T-helper 2 cell (primary cell): ENCODE data around the gene GNA12.
"Not testable (repeated sequence)": the region's sequence is repeated elsewhere in the genome, so short reads cannot be mapped to it uniquely, and the experiment has no call there.

Experiments used
- DNase-seq, 5 experiments: peaks; one replicate each; pipeline versions ENCODE4 v3.0.0 to v3.0.0-alpha.2; 2012 to 2022

The GNA12 gene

DNA sequence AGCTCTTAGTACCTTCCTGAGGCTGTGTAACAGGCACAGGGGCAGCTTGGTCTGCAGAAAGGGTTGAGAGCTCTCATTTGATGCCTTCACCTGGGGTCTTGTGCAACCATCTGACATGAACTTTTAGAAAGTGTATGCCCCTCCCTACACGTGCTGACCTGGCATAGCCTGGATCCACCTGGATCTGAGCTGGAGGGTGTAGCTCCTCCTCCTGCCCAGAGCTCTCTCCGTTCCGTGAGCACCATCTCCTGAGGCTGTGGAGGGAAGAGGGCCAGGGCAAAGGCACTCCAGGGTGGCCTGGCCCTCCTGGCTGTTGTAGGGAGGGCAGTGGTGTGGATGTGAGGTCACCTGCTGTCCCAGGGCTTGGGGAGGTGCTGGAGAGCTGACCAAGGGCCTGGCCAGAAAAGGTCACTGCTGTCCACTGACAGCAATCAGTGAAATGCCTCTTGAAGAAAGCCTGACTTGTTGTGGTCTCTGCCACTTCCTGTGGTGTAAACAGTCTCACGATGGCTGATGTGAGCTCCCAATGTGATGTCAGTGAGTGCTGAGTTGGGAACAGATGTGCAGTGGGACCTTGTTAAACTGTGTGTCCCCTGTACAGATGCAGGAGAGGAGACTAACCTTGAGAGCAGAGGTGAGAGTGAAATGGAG is 133.1 kb downstream of the GNA12 start:
- DNase-seq: peak in 3 of 5 experiments; percentile 37 to 95 (median 57)

DNA sequence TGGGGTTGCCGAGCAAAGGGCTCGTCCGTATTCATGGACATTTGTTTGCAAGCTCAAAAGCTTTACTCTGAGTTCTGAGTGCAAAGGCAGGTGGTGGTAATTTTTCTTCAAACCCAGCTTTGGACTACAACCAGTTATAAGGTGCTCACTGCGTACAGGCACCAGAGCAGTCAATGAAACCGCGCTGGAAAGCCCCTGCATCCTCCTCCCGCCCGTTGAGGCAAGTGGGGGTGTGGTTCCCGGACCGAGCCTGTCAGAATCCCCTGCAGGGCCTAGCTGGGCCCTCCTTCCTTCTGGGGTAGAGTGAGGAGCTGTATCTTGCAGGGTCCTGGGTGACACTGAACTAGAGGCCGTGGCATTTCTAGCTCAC is 133.8 kb downstream of the GNA12 start:
- peak; percentile 45 to 91 (median 69) for DNase-seq

DNA sequence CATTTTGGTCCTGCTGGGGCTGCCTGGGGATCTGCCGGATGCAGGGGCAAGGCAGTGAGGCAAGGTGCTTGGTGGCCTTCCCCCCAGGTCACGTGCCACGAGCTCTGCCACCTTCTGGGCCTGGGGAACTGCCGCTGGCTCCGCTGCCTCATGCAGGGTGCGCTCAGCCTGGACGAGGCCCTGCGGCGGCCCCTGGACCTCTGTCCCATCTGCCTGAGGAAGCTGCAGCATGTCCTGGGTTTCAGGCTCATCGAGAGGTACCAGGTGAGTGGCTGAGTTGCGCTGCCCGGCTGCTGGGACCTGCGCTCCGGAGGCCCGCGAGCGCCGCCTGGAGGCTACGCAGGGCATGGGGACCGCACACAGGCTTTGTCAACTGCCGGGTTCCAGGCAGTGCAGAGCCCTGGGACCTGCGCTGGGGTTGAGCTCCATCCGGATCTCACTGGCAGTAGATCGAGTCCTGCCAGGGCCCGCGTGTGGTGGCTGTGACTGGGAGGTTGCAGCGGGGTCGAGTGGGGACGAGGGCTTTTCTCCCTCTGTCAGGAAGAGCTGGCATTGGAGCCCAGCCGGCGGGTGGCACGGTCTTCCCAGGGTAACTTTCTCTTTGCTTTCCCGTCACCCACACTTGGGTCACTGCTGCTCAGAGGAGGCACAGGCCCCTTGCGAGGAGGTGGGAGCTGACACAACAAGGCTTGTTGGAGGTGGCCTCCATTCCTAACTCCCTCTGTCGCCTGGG is 134.4 kb downstream of the GNA12 start:
- peak; percentile 61 to 93 (median 66) for DNase-seq

DNA sequence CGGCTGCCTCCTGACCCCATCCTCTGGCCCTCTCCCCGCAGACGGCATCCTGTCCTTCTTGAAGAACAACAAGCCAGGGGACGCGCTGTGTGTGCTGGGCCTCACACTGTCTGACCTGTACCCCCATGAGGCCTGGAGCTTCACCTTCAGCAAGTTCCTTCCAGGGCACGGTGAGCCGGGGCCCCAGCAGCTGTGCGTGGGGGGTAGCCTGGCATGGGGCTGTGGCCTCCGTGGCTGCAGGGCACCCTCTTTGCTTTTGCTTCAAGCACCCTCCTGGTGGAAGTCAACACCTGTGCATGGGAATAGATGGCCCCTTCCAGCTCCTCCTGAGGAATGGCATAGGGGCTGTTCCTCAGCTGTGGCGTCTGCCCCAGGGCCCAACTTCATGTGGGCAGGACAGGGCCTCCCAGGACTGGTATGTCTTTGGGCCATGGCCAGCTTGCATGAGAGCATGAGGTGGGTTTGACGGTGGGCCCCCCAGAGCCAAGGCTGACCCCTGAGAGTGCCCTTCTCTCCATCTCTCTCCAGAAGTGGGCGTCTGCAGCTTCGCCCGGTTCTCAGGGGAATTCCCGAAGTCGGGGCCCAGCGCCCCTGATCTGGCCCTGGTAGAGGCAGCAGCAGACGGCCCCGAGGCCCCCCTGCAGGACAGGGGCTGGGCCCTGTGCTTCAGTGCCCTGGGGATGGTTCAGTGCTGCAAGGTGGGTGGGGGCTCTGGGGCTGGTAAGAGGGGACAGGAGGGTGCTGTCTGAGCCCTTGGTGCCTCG is 135.4 kb downstream of the GNA12 start:
- no peak for DNase-seq

DNA sequence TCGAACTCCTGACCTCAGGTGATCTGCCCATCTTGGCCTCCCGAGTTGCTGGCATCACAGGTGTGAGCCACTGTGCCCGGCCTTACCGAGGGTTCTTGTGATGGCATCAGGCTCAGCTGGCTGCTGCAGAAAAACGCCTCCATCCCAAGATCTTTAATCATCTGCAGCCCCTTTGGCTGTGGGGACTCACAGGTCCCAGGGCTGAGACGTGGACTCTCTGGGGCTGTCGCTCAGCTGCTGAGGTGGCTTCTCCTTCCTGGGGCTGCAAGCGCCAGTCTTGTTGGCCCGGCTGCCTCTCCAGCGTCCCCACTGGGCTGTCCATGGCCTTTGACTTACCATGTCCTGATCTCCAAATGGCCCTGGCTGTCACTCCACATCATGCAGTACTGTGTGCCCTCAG is 136.1 kb downstream of the GNA12 start:
- DNase-seq: no peak

DNA sequence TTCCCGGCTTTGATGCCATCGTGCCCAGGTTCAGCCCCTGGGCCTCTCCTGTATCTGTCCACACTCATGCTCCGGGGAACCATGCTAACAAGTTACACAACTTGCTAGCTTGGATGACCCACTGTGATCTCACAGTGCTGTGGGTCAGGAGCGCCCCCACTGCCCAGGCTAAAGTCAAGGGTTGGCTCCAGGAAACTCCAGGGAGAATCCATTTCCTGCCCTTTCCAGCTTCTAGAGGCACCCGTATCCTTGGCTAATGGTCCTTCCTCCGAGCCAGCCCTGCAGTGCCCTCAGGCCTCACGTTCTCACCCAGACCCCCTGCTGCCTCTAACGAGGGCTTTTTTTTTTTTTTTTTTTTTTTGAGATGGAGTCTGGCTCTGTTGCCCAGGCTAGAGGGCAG is 136.6 kb downstream of the GNA12 start:
- no peak for DNase-seq

DNA sequence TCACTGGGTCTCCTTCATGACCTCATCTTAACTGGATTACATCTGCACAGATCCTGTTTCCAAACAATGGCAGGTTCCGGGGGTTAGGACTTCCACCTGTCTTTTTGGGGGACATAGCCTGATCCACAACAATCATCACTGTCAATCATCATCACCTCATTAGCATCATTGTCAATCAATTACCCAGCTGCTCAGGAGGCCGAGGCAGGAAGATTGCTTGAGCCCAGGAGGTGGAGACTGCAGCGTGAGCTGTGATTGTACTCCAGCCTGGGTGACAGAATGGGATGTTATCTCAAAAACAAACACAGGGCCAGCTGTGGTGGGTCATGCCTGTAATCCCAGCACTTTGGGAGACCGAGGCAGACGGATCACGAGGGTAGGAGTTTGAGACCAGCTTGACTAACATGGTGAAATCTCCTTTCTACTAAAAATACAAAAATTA is 137.4 kb downstream of the GNA12 start:
- DNase-seq: no peak

DNA sequence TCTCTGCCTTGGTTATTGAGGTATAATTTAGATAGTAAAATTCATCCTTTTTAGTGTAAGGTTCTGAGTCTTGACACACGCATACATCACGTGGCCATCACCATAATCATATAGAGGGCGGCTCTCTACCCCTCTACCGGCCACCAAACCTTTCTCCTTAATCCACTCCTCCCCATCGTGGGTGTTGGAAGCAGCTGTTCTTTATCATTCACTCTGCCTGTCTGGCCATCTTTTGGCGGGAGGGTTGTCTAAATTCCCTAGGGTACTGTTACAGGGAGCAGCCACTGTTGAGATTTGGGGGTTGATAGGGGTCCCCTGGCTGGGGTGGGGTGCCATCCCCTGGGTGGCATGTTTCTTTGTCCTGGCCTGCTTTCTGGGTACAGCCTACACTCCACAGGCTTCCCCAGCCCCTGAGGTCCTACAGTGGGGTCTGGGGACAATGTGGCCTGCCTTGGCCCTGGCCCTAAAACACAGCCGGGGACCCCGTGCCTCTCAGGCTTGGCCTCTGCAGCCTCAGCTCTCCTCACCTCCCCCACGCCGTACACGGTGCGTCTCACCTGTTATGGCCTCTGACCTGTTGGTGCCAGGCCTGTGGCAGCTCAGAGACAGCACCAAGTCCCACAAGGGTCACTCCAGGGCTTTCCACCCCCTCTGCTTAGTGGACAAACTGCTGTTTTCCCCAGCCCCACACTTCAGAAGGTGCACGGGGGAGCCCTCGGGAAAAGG is 138.6 kb downstream of the GNA12 start:
- no peak for DNase-seq

DNA sequence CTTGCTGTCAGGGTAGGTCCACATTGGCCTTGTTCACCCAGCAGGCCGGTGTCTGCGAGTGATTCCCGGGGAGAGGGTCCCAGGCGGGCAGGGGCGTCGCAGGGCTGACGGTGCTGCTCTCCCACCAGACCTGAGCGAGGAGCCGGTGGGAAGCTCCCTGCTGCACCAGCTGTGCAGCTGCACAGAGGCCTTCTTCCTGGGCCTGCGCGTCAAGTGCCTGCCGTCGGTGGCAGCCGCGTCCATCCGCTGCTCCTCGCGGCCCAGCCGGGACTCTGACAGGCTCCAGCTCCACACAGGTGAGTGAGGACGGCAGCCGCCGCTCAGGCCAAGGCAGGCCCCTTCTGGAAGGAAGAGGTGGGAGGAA is 141.5 kb downstream of the GNA12 start:
- DNase-seq: no peak

DNA sequence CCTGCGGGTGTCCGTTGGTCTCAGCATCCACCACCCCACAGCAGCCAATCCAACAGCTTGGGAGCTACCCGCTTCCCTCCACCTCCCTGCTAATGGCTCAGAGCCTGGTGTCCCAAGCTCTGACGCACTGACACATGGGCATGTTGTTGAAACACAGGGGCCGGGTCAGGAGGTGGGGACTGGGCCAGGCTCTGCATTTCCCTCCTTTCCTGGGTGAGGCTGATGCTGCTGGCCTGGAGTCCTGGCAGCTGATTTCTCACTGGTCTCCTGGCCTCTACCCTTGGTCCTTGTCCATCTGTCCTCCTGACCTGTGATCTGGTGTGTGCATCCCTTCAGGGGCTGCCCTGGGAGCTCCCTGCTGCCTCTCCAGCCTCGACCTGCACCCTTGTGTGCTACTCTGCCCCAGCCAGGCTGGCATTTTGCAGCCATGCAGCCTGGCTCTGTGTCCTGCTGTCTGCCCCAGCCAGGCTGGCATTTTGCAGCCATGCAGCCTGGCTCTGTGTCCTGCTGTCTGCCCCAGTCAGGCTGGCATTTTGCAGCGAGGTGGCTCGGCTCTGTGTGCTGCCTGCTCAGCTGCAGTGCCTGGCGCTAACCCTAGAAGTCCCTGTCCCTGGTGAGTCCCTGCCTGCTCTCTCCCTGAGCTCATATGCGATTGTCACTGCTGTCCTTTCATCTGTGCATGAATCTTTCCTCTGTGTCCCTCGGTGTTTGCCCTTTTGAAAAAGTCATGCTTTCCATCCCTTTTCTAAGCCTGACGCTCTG is 142.1 kb downstream of the GNA12 start:
- no peak for DNase-seq

DNA sequence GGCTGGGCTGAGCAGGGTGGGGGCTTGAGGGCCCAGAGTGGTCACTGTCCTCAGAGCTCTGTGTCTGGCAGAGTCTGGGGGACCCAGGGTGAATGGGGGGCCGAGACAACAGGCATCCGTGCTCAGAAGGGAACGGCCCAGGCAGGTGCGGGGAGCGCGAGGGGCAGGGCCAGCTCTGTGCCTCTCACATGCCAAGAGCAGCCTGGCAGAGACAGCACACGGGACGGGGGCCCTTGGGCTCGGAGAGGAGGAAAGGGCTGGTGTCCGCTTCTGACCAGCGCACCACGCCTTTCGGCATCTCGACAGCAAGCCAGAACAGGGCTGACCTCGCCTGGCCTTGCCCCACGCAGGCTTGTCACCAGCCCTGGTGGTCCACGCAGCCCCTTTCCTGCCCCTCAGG is 142.7 kb downstream of the GNA12 start:
- no peak for DNase-seq

DNA sequence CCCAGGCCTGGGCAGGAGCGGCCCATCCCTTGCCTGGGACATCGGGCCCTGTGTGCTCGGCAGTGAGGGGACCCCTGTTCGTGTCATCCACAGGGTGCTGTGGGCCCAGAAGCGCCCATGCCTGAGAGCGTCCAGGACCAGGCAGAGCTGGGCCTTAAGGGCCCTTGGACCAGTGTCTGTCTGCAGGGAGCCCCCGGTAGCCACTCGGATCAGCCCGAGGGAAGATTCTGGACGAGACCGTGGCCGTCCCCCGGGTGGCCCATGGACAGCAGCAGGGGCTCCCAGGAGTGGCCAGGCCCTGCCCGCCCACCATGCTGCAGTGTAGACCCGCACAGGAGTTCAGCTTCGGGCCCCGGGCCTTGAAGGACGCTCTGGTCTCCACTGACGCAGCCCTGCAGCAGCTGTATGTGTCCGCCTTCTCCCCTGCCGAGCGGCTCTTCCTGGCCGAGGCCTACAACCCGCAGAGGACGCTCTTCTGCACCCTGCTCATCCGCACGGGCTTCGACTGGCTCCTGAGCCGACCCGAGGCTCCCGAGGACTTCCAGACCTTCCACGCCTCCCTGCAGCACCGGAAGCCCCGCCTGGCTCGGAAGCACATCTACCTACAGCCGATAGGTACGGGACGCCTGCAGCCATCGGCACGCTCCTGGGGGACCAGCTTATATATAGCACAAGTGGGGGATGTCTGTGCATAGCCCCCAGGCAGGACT is 143.8 kb downstream of the GNA12 start:
- no peak for DNase-seq

DNA sequence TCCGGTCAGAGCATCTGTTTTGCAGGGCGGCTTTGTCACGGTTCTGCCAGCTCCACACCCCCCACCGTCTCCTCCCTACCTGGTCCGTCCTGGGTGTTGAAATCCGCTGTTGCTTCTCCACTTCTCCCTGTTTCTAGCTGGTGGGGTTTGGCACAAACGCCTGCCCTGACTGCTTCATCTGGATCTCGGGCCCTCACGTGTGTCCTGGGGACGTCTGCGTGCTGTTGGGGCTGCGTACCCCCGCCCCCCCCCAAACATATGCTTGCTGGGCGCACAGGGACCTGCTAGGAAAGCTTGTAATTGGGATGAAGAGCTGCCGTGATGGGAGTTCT is 144.9 kb downstream of the GNA12 start:
- no peak for DNase-seq

DNA sequence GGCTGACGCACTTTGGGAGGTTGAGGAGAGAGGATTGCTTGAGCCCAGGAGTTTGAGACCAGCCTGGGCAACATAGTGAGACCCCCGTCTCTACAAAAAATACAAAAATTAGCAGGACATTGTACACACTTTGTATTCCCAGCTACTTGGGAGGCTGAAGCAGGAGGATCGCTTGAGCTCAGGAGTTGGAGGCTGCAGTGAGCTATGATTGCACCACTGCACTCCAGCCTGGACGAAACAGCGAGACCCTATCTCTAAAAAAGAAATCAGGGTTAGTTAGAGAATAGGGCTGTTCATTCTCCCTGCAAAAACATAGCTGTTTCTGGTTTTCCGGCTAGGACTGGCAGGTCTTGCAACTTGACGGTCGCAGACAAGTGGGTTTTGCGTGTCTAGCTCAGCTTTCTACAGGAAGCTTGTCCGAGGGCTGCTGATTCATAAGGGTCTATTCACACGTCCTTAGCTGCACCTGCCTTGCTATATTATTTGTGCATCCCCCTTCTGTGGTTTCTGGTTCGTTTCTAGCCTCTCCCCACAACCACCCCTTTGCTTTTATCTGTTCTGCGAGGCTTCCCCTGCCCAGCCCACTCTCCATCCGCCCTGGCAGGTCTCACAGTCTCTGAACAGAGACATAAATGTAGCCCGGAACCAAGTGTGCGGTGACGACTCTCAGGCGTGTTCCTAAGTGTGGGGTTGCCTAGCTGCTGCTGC is 145.4 kb downstream of the GNA12 start:
- peak in 4 of 5 experiments; percentile 28 to 99 (median 60) for DNase-seq

DNA sequence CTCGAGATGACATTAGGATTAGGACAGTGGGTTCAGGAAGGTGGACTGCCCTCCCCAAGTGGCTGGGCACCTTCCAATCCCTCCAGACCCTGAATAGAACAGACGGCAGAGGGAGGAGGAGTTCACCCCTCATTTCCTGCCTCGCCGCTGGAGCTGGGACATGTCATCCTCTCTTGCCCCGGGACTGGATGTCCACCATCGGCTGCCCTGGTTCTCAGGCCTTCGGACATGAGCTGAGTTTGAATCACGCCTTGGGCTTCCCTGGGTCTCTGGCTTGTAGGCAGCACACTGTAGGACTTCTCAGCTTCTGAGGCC is 150.0 kb downstream of the GNA12 start:
- not testable (repeated sequence) for DNase-seq

DNA sequence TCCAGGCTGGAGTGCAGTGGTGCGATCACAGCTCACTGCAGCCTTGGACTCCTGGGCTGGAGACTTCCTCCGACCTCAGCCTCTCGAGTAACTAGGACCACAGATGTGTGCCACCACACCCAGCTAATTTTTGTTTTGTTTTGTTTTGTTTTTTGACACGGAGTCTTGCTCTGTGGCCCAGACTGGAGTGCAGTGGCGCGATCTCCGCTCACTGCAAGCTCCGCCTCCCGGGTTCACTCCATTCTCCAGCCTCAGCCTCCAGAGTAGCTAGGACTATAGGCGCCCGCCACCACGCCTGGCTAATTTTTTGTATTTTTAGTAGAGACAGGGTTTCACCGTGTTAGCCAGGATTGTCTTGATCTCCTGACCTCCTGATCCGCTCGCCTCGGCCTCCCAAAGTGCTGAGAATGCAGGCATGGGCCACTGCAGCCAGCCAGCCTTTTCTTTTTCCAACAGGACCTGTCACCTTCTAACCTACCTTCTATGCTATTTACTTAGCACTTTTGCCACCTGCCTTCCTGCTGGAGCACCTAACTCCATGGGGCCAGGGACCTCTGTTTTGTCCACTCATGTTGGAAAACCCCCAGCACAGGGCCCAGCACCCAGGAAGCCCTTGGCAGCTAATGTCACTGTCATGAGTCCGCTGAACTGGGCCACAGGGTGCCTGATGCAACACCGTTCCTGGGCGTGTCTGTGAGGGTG is 150.5 kb downstream of the GNA12 start:
- not testable (repeated sequence) for DNase-seq

DNA sequence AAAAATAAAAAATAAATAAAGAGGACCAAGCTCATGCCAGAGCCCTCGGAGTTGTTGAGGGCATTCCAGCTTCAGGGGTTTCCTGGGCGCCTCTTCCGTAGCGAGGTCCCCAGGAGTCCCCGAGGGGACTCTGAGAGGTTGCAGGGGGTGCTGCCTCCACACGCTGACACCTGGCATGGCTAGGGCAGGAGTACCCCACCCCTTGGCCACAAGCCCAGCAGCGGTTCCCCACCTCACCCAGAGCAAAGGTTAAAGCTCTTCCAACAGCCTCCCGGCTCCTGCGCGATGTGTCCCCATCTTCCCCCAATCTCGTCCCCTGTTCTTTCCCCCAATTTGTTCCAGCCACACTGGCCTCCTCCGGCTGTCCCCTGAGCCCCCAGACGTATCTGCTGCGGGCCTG is 151.6 kb downstream of the GNA12 start:
- DNase-seq: no peak

DNA sequence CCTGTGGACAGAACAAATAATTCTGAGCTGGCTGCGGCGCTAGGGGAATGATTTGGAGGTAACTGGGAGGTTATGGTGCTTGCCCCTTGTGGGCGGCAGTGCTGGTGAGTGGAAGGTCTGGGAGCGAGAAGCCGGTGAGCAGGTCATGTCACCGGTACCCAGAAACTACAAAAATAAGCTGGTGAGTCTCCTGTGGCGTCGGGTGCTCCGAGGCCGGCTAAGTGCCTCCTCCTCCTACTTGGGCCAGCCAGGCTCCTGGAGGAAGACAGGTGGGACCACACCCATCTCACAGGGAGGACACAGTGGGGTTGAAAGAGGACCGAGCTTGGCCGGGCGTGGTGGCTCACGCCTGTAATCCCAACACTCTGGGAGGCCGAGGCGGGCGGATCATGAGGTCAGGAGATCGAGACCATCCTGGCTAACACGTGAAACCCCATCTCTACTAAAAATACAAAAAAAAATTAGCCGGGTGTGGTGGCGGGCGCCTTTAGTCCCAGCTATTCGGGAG is 152.1 kb downstream of the GNA12 start:
- not testable (repeated sequence) for DNase-seq

DNA sequence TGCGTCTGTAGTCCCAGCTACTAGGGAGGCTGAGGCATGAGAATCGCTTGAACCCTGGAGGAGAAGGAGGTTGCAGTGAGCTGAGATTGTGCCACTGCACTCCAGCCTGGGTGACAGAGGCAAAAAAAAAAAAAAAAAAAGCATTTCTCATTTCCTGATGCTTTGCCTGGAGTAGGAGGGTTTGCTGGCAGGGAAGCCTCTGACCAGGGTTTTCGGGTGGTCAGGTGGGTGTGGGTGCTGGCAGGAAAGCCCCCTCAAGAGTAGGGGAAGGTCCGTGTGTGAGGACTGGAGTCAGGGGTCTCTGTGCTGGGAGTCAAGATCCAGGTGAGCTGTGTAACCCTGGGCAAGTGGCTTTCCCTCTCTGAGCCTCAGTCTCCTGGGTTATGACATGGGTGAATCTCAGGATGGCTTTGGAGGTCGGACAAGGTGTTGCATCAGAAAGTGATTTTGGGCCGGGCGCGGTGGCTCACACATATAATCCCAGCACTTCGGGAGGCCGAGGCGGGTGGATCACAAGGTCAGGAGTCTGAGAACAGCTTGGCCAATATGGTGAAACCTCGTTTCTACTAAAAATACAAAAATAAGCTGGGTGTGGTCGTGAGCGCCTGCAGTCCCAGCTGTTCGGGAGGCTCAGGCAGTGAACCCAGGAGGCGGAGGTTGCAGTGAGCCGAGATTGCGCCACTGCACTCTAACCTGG is 152.9 kb downstream of the GNA12 start:
- no peak for DNase-seq
